Kidney epithelial cell (primary cell): Measurements from ENCODE around the gene SLC25A45. TPM values are rescaled to one million over a fixed set of nuclear protein-coding genes. Genes with fewer than 3 reads are reported as not detected.

Source experiments
- DNase-seq: peaks from one replicate; pipeline ENCODE4 v3.0.0-alpha.2; 2010; ENCODE audit warnings: low read depth
- H3K27me3 ChIP-seq: 2 replicates; pipeline ENCODE4 v1.6.0; 2011; ENCODE audit warnings: low read length; ENCODE audit not compliant: control insufficient read depth, insufficient read depth
- H3K36me3 ChIP-seq: 2 replicates; pipeline ENCODE4 v1.5.1; 2011; ENCODE audit warnings: low read length; ENCODE audit not compliant: control insufficient read depth, insufficient read depth
- H3K4me3 ChIP-seq: 2 replicates; pipeline ENCODE4 v1.5.1; 2011; ENCODE audit warnings: low read depth, mild to moderate bottlenecking, control low read depth, low read length
- total RNA-seq: library from RNA; depleted of rRNA; stranded (reverse); fragments of >200 nt; gene quantifications from 2 replicates; pipeline ENCODE4 v1.2.3, GENCODE V29; 2015
- TF ChIP-seq, protein P1 (sequence below): IDR thresholded peaks from 2 replicates; pipeline ENCODE4 v1.5.1; 2011; ENCODE audit warnings: mild to moderate bottlenecking, moderate library complexity, low read length, control low read depth, inconsistent platforms; ENCODE audit not compliant: insufficient read depth, poor library complexity, severe bottlenecking

SLC25A45 gene
- total RNA-seq, 1 donor from 2014 or later = 0.29 TPM

DNA sequence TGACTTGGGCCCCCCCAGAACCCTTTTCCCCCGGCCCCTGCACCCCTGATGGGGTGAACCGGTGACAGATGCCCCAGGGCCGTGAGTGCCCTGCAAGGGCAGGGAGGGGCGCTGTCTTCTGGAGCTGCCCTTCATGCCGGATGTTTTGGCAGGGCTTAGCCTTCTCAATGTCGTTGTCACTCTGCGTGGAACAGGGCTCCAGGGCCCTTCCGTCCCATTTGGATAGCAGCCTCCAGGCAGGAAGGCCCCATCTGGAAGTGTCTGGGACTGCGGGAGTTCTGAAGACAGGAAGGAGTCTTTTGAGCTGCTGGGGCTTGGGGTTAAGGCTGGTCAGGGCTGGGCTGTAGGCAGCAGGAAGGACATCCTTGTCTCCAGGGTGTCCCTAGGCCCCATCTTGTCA, 8.6 kb upstream of the SLC25A45 start:
- no peak overlapping the region for H3K4me3 ChIP-seq
- DNase-seq = no peak
- TF ChIP-seq, protein P1, sequence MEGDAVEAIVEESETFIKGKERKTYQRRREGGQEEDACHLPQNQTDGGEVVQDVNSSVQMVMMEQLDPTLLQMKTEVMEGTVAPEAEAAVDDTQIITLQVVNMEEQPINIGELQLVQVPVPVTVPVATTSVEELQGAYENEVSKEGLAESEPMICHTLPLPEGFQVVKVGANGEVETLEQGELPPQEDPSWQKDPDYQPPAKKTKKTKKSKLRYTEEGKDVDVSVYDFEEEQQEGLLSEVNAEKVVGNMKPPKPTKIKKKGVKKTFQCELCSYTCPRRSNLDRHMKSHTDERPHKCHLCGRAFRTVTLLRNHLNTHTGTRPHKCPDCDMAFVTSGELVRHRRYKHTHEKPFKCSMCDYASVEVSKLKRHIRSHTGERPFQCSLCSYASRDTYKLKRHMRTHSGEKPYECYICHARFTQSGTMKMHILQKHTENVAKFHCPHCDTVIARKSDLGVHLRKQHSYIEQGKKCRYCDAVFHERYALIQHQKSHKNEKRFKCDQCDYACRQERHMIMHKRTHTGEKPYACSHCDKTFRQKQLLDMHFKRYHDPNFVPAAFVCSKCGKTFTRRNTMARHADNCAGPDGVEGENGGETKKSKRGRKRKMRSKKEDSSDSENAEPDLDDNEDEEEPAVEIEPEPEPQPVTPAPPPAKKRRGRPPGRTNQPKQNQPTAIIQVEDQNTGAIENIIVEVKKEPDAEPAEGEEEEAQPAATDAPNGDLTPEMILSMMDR = peak; percentile 22

GRCh38 chr11:65390099-65390941, 7.9 kb upstream of the SLC25A45 start:
- H3K27me3 ChIP-seq = no peaks in the 10 kb centered on the region
- TF ChIP-seq, protein P1 = no peak
- no peak overlapping the region for H3K4me3 ChIP-seq
- no peak for DNase-seq
- no peaks in the 10 kb centered on the region for H3K36me3 ChIP-seq

More for the DNA sequence above, 8.6 kb upstream of the SLC25A45 start:
- no peaks in the 10 kb centered on the region for H3K27me3 ChIP-seq
- no peaks in the 10 kb centered on the region for H3K36me3 ChIP-seq

DNA sequence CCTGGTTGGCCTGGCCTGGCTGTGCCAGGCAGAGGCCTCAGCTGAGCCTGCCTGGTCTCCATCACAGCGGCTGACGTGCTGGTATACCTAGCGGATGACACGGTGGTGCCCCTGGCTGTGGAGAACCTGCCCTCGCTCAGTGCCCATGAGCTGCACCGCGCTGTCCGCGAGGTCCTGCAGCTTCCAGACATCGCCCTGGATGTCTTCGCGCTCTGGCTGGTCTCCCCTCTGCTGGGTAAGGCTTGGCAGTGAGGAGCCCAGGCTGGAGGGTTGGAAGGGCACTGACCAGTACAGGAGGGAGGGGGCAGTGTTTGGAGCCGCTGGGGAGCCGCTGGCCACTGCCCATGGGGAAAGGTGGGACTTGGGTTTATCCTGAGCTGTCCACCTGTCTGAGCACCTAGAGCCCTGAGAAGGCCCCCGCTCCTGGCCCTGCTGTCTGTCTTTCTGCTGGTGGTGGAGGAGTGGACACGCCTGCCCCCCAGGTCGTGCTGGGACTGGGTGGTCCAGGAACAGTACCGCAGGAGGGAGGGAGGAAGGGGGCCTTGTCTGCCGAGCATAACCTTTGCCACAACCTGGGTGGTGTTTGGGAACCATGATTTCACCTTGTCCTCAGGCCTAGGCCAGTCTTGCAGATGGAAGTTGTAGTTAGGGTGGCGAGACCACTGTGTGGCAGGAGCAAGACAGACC, 7.0 kb upstream of the SLC25A45 start:
- DNase-seq = no peak
- Histone ChIP-seq H3K27me3 (no peaks in the 10 kb centered on the region), H3K4me3 (no peak overlapping the region), H3K36me3 (no peaks in the 10 kb centered on the region)
- TF ChIP-seq, protein P1 = no peak

DNA sequence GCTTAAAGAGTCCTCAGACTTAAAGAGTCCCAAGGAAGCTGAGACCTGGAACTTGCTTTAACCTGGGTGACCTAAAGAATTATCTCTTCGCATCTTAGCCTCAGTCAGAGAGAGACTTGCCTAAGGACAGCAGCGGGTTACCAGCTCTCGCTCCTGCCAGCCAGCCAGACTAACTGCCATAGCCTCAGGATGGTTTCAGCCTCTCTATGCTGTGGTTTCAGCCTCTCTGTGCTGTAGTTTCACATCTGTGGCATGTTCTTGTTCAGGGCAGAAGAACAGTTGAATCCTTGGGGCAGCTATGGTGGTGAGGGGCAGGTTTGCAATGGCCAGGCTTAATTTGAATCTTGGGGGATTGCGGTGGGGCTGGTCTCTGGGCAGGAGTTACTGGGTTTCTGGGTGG, 6.3 kb upstream of the SLC25A45 start:
- Histone ChIP-seq H3K4me3 (no peak overlapping the region), H3K36me3 (no peaks in the 10 kb centered on the region), H3K27me3 (no peaks in the 10 kb centered on the region)
- no peak for DNase-seq
- TF ChIP-seq, protein P1 = no peak

DNA sequence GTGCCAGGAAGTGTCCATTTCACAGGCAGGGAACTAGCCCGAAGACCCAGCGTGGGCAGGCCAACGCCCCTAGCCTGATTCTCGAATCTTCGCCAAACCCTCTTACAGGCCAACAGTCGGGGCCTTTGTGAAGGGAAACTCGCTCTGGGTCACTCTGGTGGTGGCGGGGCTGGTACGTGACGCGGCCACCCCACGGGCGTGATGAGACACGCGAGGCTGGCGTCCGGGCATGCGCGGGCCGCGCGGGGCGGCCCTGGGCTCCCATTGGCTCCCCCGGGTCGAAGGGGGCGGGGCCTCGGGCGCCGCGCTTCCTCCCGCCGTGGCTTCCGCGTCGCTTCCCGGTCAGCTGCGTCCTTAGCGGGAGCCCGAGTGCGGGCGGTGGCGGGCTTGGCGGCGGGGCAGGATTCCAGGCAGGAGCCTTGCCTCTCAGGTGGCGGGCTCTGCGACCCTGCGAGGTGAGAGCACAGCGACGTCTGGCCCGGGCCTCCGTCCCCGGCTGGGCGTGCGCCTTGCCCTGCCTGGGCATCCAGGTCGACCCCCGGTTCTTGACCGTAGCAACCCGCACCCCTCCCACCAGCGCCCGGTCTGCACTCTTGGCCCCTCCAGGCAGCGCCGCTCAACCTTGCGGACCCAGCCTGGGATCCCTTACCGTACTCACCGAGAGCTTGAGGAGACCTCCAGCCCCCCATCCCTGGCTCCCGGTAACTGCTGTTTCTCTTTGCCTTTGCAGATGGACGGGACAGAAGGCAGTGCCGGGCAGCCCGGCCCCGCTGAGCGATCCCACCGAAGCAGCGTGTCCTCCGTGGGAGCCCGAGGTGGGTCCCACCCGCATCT, 4.1 kb upstream of the SLC25A45 start, which contains the start of gene FRMD8:
FRMD8 (plus strand) TSS at position 331 of the 834 bp plus-strand sequence; CDS start at position 731, 400 bp downstream.
- H3K27me3 ChIP-seq = no peaks in the 10 kb centered on the region
- TF ChIP-seq, protein P1 = no peak
- peak; percentile 19 for DNase-seq
- H3K36me3 ChIP-seq = no peaks in the 10 kb centered on the region
- peak within 1 kb of the TSS; percentile 85 for H3K4me3 ChIP-seq
